Measurements from ENCODE around the gene RPL10.

RPL10 gene

GRCh38 chrX:154401045-154401799, 3.0 kb downstream of the RPL10 start:
- DNase-seq (ENCODE audit: low read depth), result no peak

DNA sequence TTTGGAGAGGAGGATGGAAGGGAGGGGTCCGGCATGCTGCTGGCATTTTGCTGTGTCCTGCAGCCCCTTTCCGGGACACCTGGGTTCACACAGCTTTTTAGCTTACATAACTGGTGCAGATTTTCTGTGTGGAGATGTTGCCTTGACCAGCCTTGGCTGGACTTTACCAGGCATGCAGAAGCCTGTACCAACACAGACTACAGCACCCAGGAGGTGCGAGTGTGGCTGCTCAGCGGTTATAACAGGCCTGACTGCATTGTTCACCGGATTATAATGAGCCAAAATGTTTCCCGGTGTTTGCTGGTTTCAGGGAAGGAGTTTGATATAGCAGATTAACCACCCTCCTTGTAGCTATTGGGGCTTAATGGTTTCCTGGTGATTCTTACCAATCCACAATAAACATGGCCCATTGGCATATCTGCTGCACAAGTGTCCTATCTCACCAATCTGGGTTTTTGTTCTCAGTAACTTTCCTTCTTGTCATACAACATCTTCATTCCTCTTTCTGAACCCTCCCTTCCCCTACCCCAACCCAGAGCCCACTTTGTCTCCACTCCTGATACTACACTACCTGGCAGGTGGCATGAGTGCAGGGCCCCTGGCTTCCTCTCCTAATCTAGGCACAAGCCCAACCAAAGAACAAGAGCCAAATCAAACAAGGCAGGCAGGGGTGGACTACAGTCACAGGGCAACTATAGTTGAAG, 3.9 kb downstream of the RPL10 start:
- DNase-seq (ENCODE audit: low read depth), result no peak

DNA sequence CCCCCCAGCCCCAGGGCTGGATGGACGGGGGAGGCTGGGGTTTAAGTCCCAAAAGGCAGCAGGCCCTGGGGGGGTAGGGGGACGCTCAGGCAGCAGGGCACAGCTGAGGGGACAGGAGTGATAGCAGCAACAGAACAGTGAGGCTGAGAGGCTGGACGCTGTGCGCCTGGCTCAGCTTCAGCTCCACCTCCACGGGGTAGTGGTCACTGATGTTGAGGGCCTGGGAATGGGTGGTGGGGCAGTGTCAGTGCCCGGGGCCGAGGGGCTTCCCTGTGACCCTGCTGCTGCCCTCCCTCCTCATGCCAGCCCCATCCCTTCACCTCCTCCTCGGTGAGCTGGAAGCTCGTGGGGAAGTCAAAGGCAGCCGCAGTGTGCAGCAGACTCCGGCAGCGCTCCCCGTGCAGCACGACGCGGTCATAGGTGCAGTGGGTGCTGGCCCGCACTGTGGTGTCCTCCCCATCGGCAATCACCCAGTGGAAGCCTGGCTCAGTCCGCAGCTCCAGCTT, 4.5 kb downstream of the RPL10 start:
- no peak for DNase-seq (ENCODE audit: low read depth)

DNA sequence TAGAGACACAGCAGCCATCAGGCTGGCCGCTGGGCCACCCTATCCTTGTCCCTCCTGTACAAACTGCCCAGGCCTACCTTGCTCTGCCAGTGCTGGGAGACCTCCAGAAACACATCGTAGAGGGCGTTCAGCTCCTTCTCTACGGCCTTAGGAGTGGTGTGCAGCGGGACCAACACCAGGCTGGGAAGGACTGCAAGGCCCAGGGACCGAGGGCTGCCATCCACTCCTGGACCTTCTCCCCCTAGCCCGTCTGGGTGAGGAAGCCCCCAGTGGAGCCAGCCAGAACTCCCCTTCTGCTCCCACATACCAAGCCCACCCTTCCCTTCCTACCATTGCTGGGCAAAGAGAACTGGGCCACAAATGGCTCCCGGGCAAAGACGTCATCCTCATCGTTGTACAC, 5.0 kb downstream of the RPL10 start:
- DNase-seq (ENCODE audit: low read depth), result no peak

GRCh38 chrX:154403858-154404257, 5.7 kb downstream of the RPL10 start:
- DNase-seq (ENCODE audit: low read depth), result no peak

GRCh38 chrX:154404625-154405192, 6.5 kb downstream of the RPL10 start:
- DNase-seq (ENCODE audit: low read depth), result no peak

- DNase-seq (ENCODE audit: low read depth), result no peak
Observed at GRCh38 chrX:154408659-154409221, 10.6 kb downstream of the RPL10 start.

DNA sequence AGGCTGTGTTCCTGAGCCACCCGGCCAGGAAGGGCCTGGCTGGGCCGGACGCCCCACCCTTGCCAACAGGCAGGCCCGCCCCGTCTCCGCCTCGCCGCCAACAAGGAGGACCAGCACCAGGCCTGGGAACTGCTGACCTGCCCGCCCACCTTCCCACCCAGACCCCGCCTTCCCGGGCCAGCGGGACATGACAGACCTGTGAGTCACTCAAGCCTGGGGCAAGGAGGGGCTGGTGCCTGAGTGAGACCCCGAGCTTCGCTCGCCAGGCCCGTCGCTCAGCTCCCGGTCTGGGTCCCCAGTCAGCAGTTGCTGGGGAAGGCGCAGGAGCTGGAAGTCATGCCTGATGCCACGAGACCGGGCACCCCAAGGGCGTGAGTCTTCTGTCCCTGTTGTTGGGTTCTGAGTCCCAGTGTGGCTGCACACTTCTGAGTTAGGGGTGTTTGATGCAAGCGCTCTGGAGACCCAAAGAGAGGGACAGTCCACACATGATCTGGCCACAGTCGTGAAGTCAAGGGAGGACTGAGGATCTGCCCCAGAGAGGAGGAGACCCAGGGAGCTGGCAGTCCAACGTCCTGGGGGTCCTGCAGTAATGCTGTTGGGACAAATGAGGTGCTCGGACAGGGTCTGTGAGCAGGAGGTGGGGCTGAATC, 11.2 kb downstream of the RPL10 start, which contains the start of gene DNASE1L1:
Gene DNASE1L1 (minus strand): TSS at position 33 of the 650 bp plus-strand sequence. CDS start 3,686 bp downstream, outside the sequence.
- DNase-seq (ENCODE audit: low read depth), result no peak

- DNase-seq (ENCODE audit: low read depth), result peak; percentile 51
Observed at GRCh38 chrX:154411981-154412340, 13.8 kb downstream of the RPL10 start.

DNA sequence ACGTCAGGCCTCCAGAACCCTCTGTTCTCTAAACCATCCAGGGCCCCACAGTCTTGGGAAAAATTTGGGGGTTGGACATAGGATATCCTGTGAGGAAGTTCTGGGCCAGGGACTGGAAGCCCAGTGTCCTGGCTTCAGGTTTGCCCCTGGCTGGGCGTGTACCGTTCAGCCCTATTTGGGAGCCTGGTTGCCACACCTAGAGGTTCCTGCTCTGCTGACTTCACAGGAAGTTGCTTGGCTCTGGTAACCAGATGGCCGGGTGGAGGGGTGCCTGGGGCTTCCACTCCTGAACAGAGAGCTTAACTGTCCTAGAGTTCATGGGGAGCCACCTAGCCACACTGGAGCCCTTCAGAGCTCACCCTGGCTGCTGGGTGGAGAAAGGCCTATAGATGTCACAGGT, 14.3 kb downstream of the RPL10 start:
- DNase-seq (ENCODE audit: low read depth), result no peak

DNA sequence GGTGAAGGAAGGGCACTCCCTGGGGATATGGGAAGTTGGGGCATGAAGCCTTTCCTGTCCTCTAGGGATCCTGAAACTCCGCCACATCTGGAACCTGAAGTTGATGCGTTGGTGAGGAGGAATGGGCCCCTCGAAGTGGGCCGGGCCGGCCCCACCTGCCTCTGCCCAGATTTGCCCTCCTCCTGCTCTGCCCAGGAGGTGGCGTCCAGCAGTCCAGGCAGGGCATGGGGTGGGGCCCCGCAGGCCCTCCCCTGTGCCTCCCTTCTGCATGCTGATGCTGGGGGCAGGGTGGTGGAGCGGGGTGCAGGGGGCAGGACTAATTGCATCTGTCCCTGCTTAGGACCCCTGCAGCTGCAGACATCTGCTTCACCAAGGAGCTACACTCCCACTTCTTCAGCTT, 15.0 kb downstream of the RPL10 start:
- no peak for DNase-seq (ENCODE audit: low read depth)

DNA sequence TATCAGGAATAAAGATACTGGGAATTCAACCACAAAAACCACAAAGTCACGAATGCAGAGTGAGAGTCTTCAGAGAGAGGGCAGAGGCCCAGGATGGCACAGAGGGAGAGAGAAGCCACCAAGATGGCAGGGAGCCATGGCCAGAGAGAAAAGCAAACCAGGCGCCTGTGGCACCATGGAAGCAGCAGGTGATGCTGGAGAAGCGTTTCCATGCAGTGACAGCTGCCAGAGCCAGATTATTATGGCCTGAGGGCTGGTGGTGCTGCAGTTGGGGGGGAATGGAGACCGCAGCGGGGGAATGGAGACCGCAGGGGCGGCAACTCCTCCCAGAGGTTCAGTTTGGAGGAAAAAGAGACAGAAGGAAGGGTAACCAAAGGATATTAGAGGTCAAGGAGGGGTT, 19.0 kb downstream of the RPL10 start:
- no peak for DNase-seq (ENCODE audit: low read depth)

DNA sequence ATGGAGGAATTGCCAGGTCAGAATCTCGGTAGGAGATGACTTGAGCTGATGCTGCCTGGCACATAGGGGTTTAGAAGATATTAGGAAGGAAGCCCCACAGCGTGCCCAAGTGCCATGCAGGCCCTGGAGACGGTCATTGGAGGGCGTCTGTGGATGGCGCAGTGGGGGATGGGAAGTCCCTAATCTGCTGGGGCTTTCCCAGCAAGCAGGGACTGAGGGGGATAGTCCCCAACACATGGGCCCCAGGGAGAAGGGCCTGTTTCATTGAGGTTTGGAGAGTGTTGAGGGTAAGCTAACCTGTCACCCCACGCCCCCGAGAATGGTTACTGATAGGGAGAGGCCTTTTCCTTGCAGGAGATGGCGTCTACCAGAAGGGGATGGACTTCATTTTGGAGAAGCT, 21.0 kb downstream of the RPL10 start:
- no peak for DNase-seq (ENCODE audit: low read depth)

DNA sequence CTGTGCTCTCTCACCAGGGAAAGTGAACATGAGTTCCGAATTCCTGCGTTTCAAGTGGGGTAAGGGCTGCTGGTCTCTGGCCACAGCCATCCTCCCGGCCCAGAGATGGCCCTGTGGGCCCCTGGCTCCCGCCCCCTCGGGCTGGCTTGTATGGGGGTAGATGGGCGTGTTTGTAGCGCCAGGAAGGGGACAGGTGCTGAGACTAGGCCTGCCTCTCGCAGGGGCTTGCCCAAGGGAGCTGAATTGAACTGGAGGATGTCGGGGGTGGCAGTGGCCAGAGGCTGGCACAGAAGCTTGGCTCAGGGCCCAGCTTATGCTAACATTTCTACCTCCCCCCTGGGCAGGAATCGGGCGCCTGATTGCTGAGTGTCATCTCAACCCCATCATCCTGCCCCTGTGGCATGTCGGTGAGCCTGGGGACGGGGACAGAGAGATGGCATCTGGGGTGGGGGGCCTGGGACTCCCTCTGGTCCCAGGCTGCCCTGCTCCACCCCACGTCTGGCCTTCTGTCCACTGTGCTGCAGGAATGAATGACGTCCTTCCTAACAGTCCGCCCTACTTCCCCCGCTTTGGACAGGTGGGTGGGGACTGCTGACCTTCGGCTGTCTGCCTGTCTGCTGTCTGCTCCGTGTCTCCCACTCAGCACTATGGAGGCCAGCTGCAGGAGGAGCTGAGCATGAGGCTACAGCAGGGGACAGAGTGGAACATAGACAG, 21.7 kb downstream of the RPL10 start:
- no peak for DNase-seq (ENCODE audit: low read depth)

- no peak for DNase-seq (ENCODE audit: low read depth)
Observed at GRCh38 chrX:154420402-154420756, 22.2 kb downstream of the RPL10 start.

DNA sequence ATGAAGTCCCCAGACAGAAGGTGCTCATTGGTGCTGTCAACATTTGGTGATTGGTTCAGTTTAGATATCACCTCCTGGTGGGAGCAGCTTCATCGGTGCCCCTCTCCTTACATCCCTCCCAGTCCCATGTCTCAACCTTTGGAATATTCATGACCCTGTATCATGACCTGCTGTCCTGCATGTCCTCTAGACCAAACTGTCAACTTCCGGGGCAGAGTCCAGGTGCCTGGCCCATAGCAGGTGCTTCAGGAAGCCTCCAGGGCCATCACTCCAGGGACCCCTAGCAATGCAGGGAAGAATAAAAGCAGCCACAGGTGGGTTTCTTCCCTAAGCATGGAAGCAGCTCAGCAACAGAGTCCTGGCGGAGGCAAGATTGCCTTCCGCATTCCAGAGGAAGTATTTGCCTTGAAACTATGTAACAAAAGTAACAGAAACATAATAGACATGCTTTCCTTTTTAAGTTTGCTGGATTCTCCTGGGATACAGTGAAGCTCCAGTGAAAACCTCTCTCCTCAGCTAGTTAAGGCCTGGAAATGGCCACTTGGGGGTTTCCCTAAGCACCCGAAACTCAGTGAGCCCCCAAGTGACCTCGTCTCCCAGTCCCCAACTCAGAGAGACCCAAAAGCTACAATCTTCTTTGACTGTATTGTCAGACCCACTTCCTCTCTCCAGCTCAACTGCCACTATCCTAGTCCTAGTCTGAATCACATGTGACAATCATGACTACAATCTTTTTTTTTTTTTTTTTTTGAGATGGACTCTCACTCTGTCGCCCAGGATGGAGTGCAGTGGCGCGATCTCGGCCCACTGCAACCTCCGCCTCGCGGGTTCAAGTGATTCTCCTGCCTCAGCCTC, 29.0 kb downstream of the RPL10 start:
- no peak for DNase-seq (ENCODE audit: low read depth)

- DNase-seq (ENCODE audit: low read depth), result peak; percentile 88
Observed at GRCh38 chrX:154428176-154429171, 30.3 kb downstream of the RPL10 start, which contains the start of gene ATP6AP1. TSS of gene ATP6AP1 (plus strand) at chrX:154428677. CDS start at chrX:154428693, 16 bp downstream.

GRCh38 chrX:154429711-154430110, 31.5 kb downstream of the RPL10 start:
- no peak for DNase-seq (ENCODE audit: low read depth)

GRCh38 chrX:154430479-154430878, 32.3 kb downstream of the RPL10 start:
- DNase-seq (ENCODE audit: low read depth), result no peak

Measured in activated T-cell treated with anti-CD3 and anti-CD28 coated beads for 48 hours (primary cell).